Activated naive CD8-positive, alpha-beta T cell treated with anti-CD3 and anti-CD28 coated beads, Interleukin-2, amount 50 U/mL, for 16 hours (primary cell): ENCODE measurements around the gene NFKBIA.
"Not testable (repeated sequence)": the region's sequence is repeated elsewhere in the genome, so short reads cannot be mapped to it uniquely, and the experiment has no call there.

Source experiments
- DNase-seq: peaks from one replicate; pipeline ENCODE4 v3.0.0-alpha.2; 2020; ENCODE audit warnings: low read depth, low spot score

NFKBIA gene

DNA sequence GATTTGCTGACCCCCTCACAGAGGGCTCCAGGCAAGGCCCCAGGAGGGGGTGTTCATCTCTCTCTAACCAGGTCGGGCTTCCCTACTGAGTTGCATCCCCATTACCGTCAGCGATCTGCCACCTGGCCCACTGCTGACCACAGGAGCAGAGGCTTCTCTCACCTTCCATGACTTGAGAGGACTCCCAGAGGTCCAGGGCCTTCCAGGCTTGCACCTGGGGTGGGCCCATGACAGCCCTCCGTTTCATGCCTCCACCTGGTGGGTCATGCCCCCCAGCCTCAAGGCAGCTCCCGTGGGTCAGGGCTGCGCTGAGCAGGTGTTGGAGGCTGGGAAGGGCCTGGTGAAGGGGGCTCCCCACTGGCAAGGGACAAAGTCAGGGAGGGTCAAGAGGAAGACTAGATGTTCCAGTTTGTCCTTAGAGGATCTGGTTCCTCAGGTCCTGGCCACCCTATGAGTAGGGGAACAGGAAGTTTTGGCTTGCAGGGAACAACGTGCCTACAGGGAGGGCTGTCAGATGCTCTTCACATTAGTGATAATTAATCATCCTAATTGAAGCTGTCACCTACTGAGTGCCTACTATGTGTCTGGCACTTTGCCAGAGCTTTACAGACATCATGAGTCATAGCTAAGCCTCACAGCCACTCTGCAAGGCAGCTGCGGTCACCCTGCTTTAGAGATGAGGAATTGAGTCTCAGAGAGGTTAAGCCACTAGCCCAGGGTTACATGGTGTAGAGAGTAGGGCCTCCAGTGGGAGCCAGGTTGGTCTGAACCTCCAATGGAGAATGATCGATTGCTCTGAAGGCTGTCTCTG is 13.8 kb downstream of the NFKBIA start:
- no peak for DNase-seq

DNA sequence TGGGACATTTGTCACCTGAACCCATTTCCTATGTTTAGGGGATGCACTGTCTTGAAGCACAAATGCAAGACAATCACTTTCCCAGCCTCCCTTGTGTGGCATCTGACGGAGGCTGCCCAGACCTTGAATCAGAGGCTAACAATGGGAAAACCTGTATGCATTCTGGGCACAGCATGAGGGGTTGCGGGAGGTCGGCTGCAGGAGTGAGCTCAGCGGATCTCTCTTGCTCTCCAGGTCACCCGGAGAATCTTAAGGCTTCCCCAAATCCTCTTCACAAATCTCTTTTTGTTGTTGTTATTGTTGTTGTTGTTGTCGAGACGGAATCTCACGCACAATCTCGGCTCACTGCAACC is 15.3 kb downstream of the NFKBIA start:
- DNase-seq: no peak

DNA sequence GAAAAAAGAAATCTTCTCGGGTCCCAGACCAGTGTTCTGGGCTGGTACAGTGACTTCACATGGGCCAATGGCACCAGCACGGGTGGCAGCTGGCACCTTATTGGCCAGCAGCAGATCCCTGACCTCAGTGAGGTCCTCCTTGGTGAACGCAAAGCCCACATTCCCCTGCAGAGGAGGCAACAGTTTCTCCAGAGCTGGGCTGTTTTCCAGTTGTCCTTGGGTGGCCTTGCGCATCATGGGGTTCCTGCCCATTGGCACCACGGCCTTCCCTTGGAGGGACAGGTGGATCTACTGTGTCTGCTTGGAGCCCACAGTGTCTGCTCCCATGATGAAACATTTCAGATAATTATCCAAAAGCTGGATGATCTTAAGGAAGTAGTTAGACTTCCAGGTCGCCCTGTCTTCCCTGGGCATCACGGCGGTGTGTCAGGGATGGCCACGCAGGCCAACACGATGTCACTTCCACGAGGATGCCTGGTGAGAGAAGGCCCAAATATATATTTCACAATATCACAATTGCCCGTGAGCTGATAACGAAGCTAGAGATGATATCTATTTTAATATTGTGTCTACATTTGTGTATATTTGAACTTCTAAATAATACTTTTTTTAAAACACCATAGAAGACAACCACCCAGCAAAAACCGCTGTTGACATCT is 15.8 kb downstream of the NFKBIA start:
- no peak for DNase-seq

DNA sequence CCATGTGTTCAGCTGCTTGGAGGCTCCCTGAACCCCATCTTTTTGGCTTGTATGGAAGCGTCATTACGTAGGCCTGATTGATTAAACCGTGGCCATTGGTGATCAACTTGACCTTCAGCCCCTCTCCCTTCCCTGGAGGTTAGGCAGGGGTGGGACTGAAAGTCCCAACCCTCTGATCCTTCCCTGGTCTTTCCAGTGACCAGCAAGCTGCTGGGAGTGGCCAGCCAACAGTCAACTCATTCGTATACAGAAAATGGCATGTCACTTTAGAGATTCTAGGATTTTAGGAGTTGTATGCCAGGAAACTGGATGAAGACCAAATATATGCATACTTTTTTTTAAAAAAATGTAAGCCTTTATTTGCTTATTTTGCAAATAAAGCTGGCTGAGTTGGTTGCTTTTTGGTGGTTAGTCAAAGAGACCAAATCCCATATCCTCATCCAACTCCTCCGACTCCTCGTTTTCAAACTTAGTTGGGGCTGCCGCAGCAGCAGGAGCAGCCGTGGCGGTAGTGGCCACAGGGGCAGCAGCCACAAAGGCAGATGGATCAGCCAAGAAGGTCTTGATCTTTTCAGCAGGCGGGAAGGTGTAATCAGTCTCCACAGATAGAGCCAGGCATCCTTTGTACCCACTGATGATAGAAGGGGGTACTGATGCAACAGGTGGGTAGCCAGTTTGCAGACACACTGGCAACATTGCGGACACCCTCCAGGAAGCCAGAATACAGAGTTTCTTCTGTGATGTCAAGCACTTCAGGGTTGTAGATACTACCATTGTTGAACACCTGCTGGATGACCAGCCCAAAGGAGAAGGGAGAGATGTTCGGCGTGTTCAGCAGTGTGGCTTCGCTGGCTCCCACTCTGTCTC is 16.6 kb downstream of the NFKBIA start:
- no peak for DNase-seq

DNA sequence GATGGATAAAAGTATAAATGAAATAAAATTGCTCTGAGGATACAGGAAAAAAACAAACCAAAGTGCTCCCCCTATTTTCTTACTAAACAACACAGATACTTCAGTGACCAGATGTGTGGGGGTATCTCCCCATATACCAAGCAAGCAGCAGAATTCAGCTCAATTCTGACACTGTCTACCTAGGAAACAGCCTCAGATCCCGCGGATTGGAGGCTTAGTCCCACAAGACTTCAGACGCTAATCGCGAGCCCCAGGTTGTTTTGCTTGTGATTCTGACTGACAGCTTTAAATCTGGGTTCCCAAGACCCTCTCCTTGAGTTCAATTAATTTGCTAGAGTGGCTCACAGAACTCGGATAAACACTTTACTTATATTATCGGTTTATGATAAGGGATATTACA is 17.3 kb downstream of the NFKBIA start:
- DNase-seq: no peak

DNA sequence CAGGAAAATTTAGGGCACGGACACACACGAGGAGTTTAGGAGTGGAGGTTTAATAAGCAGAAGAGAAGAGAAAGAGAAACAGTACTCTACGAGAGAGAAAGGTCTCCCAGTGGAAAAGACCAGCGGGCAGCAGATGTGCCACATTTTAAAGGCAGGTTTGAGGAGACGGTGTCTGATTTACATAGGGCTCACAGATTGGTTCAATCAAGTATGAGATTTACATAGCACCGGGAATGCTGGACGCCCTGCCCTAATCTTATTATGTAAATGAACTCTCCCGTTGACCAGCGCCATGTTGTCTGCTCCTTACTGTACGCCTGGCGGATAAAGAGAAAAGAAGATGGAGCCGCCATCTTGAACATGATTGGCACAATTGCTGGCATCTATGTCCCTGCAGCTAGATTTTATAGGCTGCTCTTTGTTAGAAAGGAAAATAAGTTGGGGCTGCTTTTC is 17.9 kb downstream of the NFKBIA start:
- no peak for DNase-seq

DNA sequence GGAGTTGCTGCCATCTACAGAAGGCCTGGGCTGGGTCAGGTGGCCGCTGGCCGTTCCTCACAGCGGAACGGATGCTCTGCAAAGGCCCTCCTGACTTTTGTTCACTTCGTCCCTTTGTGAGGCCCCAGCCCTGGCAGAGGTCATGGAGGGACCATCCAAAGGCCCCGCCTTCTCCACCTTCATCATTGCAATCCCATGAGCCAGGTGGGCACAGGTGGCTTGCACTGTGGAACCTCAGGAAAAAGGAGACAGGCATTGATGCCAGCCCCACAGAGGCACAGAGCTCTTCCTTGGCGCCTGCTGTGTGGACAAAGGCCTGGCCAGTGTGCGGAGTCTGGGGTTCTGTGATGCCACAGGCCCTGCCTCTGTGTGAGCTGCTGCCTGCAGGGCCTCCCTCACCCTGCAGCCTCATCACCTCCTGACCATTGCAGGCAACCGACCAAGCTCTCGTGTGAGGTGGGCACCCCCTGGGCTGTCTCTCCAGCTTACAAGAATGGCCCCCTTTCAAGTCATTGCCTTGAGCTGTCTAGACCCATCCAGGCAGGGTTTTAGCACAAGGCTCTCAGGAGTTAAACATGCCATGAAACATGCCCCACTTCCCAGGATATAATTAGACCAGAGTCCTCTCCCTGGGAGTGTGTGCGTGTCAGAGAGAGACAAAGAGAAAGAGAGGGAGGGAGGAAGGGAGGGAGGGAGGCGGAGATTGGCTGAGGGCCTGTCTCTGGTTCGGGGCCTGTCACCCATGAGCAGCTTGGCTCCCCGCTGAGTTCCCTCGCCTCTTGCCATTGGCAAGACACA is 19.3 kb downstream of the NFKBIA start:
- no peak for DNase-seq

DNA sequence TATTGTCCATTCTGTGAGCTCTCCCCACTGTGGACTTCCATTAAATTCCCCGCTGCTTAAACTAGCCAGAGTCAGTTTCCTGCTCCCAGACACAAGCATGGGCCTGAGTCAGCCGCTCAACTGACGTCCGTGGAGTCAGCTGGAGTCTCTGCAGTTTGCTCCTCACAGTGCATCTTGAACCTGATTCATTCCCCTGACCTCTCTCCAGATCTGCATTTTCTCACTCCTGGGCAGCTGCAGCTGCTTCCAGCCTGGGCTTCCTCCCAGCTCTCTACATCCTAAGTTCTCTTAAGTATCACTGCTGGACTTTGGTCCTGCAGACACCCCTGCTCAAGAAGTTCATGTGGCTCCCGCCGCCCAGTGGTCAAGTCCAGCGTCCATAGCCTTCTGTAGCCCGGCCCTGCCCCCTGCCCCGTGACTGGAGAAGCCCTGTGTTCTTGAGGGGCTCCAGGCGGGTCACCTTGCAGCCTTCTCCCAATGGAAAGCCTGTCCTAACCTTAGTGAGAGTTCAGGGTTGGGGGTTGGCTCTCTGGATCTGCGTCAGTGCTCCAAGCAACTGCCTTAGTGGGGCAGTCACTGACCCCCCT is 20.0 kb downstream of the NFKBIA start:
- no peak for DNase-seq

DNA sequence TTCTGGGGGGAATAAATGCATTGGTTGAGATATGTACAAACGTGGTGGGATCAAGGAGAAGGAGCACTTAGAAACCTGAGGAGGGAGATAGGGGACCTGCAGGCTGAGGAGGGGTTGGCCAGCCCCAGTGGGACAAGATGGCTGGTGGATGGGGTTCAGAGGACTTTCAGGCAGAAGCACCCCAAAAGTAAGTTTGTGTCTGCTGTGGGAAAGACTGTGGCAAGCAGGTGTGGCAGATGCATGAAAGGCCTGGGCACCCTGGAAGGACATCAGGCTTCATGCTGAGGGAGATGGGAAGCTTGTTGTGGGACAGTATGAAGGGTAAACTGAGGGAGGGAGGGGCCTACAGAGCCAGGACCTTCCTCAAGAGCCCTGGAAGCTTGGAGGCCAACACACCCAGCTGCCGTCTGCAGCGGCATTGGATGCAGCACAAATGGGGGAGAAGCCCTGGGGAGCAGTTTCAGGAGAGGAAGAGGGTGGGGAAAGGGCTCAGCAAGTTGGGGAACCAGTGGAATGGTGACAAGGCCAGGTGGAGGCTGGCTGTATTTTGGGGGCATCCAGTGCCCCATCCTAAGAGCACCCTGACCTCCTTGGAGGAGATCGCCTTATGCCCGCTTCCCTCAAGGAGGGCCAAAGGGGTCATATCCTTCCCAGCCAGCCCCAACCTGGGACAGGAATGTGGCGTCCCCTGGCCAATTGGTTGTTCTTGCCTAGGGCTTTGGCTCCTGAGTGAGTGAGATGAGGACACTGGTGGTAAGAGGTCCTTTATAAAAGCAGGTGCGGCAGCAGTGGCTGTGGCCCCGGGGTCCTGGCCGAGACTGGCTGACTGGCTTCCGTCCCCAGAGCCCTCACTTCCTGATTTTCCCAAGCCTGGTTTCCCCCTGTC is 20.7 kb downstream of the NFKBIA start:
- no peak for DNase-seq

DNA sequence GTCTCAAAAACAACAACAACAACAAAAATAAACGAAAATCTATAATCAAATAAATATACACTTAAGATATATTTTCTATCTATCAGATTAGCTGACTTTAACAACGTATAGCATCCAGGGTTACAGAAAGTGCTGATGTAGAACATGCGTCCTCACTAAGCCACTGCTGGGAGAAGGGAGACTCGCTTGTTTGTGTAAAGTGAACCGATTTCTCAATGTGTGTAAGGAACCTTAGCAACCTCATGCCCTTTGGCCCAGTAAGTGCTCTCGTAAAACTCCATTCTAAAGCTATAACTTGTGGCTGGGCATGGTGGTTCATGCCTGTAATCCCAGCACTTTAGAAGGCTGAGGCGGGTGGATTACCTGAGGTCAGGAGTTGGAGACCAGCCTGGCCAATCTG is 23.8 kb downstream of the NFKBIA start:
- no peak for DNase-seq

DNA sequence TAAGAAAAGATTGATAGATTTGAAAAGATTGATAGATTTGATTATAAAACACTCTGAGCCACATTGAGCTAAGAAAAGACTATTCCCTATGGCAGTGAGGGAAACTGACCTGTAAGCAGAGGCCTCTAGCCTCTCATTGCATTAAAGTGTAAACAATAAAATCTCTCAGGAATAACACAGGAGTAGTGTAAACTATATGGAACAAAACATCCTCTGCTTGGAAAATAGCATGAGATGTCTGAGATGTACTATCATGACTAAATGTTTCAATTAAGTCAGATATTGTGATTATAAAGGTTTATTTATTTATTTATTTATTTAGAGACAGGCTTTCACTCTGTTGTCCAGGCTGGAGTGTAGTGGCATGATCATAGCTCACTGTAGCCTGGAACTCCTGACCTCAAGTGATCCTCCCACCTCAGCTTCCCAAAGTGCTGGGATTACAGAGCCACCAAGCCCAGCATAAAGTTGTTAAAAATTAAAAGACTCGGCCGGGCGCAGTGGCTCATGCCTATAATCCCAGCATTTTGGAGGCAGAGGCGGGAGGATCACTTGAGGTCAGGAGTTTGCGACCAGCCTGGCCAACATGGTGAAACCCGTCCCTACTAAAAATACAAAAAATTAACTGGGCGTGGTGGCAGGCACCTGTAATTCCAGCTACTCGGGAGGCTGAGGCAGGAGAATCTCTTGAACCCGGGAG is 25.2 kb downstream of the NFKBIA start:
- not testable (repeated sequence) for DNase-seq

DNA sequence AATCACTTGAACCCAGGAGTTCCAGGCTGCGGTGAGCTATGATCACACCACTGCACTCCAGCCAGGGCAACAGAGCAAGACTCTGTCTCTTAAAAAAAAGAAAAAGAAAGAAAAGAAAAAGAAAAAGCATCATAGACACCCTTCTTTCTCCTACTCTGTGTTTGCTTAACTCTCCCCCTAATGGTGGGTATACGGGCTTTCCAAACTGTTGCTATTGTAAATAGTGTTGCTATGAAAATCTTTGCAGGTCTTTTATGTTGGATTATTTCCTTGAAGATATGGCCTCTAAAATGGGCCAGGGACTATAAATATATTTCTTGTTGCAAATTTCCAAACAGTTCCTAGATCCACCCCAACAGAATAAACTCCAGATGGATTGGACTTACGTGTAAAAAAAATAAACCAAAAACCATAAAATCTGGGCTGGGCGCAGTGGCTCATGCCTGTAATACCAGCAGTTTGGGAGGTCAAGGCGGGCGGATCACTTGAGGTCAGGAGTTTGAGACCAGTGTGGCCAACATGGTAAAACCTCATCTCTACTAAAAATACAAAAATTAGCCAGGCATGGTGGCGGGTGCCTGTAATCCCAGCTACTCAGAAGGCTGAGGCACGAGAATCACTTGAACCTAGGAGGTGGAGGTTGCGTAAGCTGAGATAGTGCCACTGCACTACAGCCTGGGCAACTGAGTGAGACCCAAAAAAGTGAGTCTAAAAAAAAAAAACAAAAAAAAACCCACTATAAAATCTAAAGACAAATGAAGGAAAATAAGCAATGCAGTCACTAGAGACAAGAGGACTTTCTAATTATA is 25.9 kb downstream of the NFKBIA start:
- DNase-seq: no peak

DNA sequence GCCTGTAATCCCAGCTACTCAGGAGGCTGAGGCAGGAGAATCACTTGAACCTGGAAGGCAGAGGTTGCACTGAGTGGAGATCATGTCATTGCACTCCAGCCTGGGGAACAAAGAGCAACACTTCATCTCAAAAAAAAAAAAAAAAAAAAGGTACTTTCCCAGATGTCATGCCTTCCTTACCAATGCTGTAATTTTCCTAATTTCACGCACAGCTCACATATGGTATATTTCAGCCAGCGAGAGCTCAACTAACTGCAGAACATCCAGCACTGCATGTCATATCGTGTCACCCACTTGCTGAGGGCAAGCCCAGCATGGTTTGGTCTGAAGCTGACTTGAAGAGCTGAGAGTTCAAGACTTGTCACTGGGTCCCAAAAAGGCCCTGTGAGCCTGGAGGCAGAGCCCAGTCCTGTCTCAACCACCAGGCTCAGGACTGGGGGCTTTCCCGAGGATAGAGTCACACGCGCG is 29.0 kb downstream of the NFKBIA start:
- DNase-seq: no peak

DNA sequence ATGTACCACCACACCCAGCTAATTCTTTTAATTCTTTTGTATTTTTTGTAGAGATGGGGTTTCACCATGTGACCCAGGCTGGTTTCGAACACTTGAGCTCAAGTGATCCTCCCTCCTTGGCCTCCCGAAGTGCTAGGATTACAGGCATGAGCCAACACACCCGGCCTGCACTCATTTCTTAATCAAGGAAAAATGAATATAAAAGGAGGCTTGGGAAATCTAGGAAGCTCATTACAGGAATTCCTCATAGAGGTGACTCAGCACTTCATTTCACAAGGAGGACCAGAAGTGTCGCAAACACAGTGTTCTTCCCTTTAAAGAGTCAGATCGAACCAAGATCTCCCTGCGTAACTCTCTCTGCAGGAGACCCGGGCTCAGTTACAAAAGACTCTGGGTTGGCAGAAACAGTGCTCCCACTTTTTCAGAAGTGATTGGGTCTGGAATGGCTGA is 30.3 kb downstream of the NFKBIA start:
- no peak for DNase-seq

DNA sequence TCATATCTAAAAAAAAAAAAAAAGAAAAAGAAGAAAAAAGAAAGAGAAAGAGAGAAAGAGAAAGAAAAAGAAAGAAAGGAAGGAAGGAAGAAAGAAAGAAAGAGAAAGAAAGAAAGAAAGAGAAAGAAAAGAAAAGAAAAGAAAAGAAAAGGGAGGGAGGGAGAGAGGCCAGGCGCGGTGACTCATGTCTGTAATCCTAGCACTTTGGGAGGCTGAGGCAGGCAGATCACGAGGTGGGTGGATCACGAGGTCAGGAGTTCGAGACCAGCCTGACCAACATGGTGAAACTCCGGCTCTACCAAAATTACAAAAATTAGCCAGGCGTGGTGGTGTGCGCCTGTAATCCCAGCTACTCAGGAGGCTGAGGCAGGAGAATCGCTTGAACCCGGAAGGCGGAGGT is 31.3 kb downstream of the NFKBIA start:
- not testable (repeated sequence) for DNase-seq

DNA sequence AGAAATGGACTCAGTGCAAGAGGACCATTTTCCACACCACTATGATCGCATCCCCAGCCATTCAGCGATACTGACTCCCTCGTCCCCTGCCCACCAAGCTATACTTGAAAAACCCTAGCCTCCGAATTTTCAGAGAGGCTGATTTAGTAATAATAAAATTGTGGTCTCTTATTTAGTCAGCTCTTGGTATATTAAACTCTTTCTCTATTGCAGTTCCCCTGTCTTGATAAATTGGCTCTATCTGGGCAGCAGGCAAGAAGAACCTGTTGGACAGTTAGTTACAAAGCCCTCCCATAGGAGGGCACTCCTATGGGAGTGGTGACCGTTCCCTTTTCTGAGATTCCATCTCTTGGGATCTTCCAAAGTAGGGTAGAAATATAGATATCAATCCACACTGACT is 33.6 kb downstream of the NFKBIA start:
- DNase-seq: no peak

DNA sequence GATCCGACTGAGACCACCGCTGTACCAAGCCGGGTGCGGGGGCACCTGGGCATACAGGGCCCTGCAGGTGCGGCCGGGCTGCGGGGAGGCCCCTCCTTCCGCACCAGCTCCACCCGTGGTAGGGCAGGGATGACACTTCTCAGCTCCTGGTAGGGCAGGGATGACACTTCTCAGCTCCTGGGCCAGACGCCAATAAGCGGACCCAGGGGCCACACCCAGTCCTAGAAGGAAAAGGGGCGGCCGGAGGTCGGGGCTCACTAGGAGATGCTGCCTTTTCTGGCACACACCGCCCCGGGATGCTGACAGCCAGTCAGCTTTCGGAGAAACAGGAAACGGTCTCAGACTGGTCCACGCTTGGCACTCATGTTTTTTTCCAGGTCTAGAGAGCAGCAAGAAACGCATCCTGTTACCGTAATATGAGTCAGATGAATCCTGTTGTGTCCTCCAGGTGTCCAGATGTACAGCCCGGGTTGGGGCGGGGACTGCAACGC is 34.8 kb downstream of the NFKBIA start:
- no peak for DNase-seq
